HepG2 (cell line): ENCODE measurements around the gene TUBG2. TPM values are rescaled to one million over a fixed set of nuclear protein-coding genes. Genes with fewer than 3 reads are reported as not detected.

ENCODE experiments used
- CEBPB ChIP-seq: IDR thresholded peaks from 2 replicates; pipeline ENCODE4 v1.6.1; 2011; ENCODE audit warnings: low read depth, low read length, improper control_type of control experiment, borderline replicate concordance
- E2F5 ChIP-seq: sonication (generic); formaldehyde crosslinking; conservative IDR thresholded peaks from 2 replicates; pipeline ENCODE4 v1.4.0; 2020; ENCODE audit warnings: missing genetic modification reagents
- EHMT2 ChIP-seq: fragments of 200-600 bp; sonication (generic); IDR thresholded peaks from 2 replicates; pipeline ENCODE4 v1.7.0; 2017; ENCODE audit warnings: antibody characterized with exemption, low read depth, low read length, borderline replicate concordance
- HINFP ChIP-seq: sonication (generic); formaldehyde crosslinking; IDR thresholded peaks from 2 replicates; pipeline ENCODE4 v1.4.0; 2020; ENCODE audit warnings: low read depth, mild to moderate bottlenecking, missing genetic modification reagents
- ISL2 ChIP-seq: sonication (generic); formaldehyde crosslinking; IDR thresholded peaks from 2 replicates; pipeline ENCODE4 v1.5.0; 2020; ENCODE audit warnings: missing genetic modification reagents
- KLF12 ChIP-seq: sonication (generic); formaldehyde crosslinking; IDR thresholded peaks from 2 replicates; pipeline ENCODE4 v1.4.0; 2020; ENCODE audit warnings: missing genetic modification reagents, borderline replicate concordance
- RCOR2 ChIP-seq: IDR thresholded peaks from 2 replicates; pipeline ENCODE4 v1.6.1; 2016; ENCODE audit warnings: missing biosample characterization, missing genetic modification reagents
- RFXANK ChIP-seq: IDR thresholded peaks from 2 replicates; pipeline ENCODE4 v1.6.1; 2016
- RFXAP ChIP-seq: sonication (generic); formaldehyde crosslinking; IDR thresholded peaks from 2 replicates; pipeline ENCODE4 v1.4.0; 2020; ENCODE audit warnings: missing genetic modification reagents, borderline replicate concordance
- TFE3 ChIP-seq: IDR thresholded peaks from 2 replicates; pipeline ENCODE4 v1.6.1; 2016
- ZBED4 ChIP-seq: sonication (generic); formaldehyde crosslinking; IDR thresholded peaks from 2 replicates; pipeline ENCODE4 v1.4.0; 2020; ENCODE audit warnings: missing genetic modification reagents, borderline replicate concordance
- ZGPAT ChIP-seq: IDR thresholded peaks from 2 replicates; pipeline ENCODE4 v1.6.1; 2016; ENCODE audit warnings: mild to moderate bottlenecking
- ZMYM4 ChIP-seq: sonication (generic); formaldehyde crosslinking; IDR thresholded peaks from 2 replicates; pipeline ENCODE4 v1.8.1; 2023; ENCODE audit warnings: mild to moderate bottlenecking, missing genetic modification reagents
- ZNF441 ChIP-seq: sonication (generic); formaldehyde crosslinking; IDR thresholded peaks from 2 replicates; pipeline ENCODE4 v1.7.0; 2021; ENCODE audit warnings: missing genetic modification reagents, borderline replicate concordance
- ZNF782 ChIP-seq: sonication (generic); formaldehyde crosslinking; IDR thresholded peaks from 2 replicates; pipeline ENCODE4 v1.4.0; 2020; ENCODE audit warnings: missing genetic modification reagents, mild to moderate bottlenecking, borderline replicate concordance
- ZNF891 ChIP-seq: sonication (generic); formaldehyde crosslinking; IDR thresholded peaks from 2 replicates; pipeline ENCODE4 v1.5.0; 2020; ENCODE audit warnings: mild to moderate bottlenecking, missing genetic modification reagents
- polyA plus RNA-seq, 8 experiments: library from polyadenylated mRNA; depleted of rRNA in 3 of 8; stranded (reverse) in 7 of 8; unstranded in 1 of 8; fragments of >200 nt; fragmentation: Illumina TruSeq in 4 of 8; extraction: Trizol in 4 of 8; gene quantifications; 2 replicates each; pipeline versions ENCODE4 v1.2.1 to v1.2.3, GENCODE V29; 2011 to 2016; ENCODE audit warnings: low read depth in 4 of 8, missing spikeins in 1 of 8, mixed read lengths in 1 of 8; ENCODE audit not compliant: insufficient read depth in 1 of 8
- total RNA-seq, 5 experiments: library from RNA; depleted of rRNA; stranded (reverse); fragments of >200 nt; fragmentation: Illumina TruSeq; extraction: Trizol; gene quantifications; 2 replicates each; pipeline ENCODE4 v1.2.3, GENCODE V29; 2016; ENCODE audit warnings: low read depth in 1 of 5

Gene TUBG2
- total and polyA plus RNA-seq, 2 of the 13 experiments (the other 11 are each of a cell fraction or from before 2014, with no cell fraction given) = 16.0 to 42.3 TPM

- peak; percentile 21; the same call in 1 of the 2 replicates for TF ChIP-seq ISL2
- TF ChIP-seq ZNF782 = no peak
- TF ChIP-seq ZGPAT = 0 out of 2 replicates have a peak, but pooled peaks have one; percentile 55
- no peak for TF ChIP-seq EHMT2
- peak; percentile 93; the same call in 1 of the 2 replicates for TF ChIP-seq RFXAP (CRISPR knock-in tag)
- TF ChIP-seq CEBPB = peak; percentile 86; the same call in 1 of the 2 replicates
- 0 out of 2 replicates have a peak, but pooled peaks have one; percentile 48 for TF ChIP-seq RCOR2
- TF ChIP-seq ZNF441 (CRISPR knock-in tag) = peak; percentile 8; the same call in 1 of the 2 replicates
- TF ChIP-seq HINFP (CRISPR knock-in tag) = peak; percentile 68; the same call in 1 of the 2 replicates
- TF ChIP-seq E2F5 = no peak
- no peak; the same call in 1 of the 2 replicates for TF ChIP-seq RFXANK (CRISPR knock-in tag)
- peak; percentile 85 for TF ChIP-seq ZNF891 (CRISPR knock-in tag)
- TF ChIP-seq ZBED4 = no peak; the same call in 1 of the 2 replicates
- TF ChIP-seq ZMYM4 (CRISPR knock-in tag) = no peak
- TF ChIP-seq KLF12 = peak; percentile 74; the same call in 1 of the 2 replicates
- TF ChIP-seq TFE3 (CRISPR knock-in tag) = peak; percentile 71
Observed at GRCh38 chr17:42677921-42678781, 19.1 kb downstream of the TUBG2 start (continued).
